ENCODE results near the gene NOTUM. TPM values are rescaled to one million over a fixed set of nuclear protein-coding genes. Genes with fewer than 3 reads are reported as not detected.

Gene NOTUM
- total and polyA plus RNA-seq, 9 of the 15 experiments (the other 6 are each of a cell fraction or from before 2014, with no cell fraction given): 0.03 to 14.0 (median 4.1) TPM

- TF ChIP-seq ZBTB40 (IDR thresholded peaks at IDR 0.05) (no peak), ZBTB40 (CRISPR knock-in tag; IDR thresholded peaks at IDR 0.05) (no peak), MCM7 (IDR thresholded peaks at IDR 0.05) (no peak), FUS (optimal IDR thresholded peaks at IDR 0.05; ENCODE audit: low read depth, low read length) (no peak), TRIM25 (IDR thresholded peaks at IDR 0.05; ENCODE audit: borderline replicate concordance) (no peak), TRIM28 (IDR thresholded peaks at IDR 0.05) (no peak), MIER1 (IDR thresholded peaks at IDR 0.05; ENCODE audit: low read depth) (no peak), MYC (IDR thresholded peaks at IDR 0.05; ENCODE audit: low read depth, low read length) (no peak), MYC (CRISPR knock-in tag; IDR thresholded peaks at IDR 0.05; ENCODE audit: borderline replicate concordance, low read depth) (no peak), MTA3 (IDR thresholded peaks at IDR 0.05; ENCODE audit: borderline replicate concordance) (0 out of 2 replicates have a peak, but pooled peaks have one; percentile 22), SMAD2 (IDR thresholded peaks at IDR 0.05; ENCODE audit: low read depth, low read length) (no peak), CCNT2 (IDR thresholded peaks at IDR 0.05; ENCODE audit: borderline replicate concordance, extremely low read depth, insufficient read length, low read depth, low read length) (no peak), ZEB2 (IDR thresholded peaks at IDR 0.05) (no peak), SP1 (CRISPR knock-in tag; IDR thresholded peaks at IDR 0.05) (peak; percentile 24; the same call in 1 of the 2 replicates), ZZZ3 (IDR thresholded peaks at IDR 0.05) (no peak), ZNF347 (CRISPR knock-in tag; IDR thresholded peaks at IDR 0.05; ENCODE audit: low read depth) (no peak), HMG20A (CRISPR knock-in tag; conservative IDR thresholded peaks at IDR 0.05) (no peak), HLTF (IDR thresholded peaks at IDR 0.05) (no peak), NFXL1 (CRISPR knock-in tag; IDR thresholded peaks at IDR 0.05) (no peak), DIDO1 (tag; IDR thresholded peaks at IDR 0.05; ENCODE audit: low read depth) (no peak), ZNF354B (CRISPR knock-in tag; IDR thresholded peaks at IDR 0.05) (no peak)
Measured at GRCh38 chr17:81931557-81932332, 29.2 kb downstream of the NOTUM start (continued).
